B cell (primary cell): ENCODE data around the gene ZFYVE27.

Experiments
- CTCF ChIP-seq: fragments of 200-600 bp; IDR thresholded peaks from one replicate; pipeline ENCODE4 v1.8.0; 2022; ENCODE audit warnings: antibody characterized with exemption, mild to moderate bottlenecking
- EZH2 ChIP-seq: IDR thresholded peaks from 2 replicates; pipeline ENCODE4 v1.6.1; 2012; ENCODE audit warnings: borderline replicate concordance, low read depth, mild to moderate bottlenecking, moderate library complexity, low read length; ENCODE audit not compliant: insufficient read depth, poor library complexity, severe bottlenecking

GRCh38 chr10:97714401-97715258, 22.3 kb upstream of the ZFYVE27 start:
- TF ChIP-seq CTCF (no peak), EZH2 (no peak)
